Measurements from ENCODE around the gene KNG1. TPM values are rescaled to one million over a fixed set of nuclear protein-coding genes. Genes with fewer than 3 reads are reported as not detected.
"Not testable (repeated sequence)": the region's sequence is repeated elsewhere in the genome, so short reads cannot be mapped to it uniquely, and the experiment has no call there.

KNG1 gene
- total RNA-seq, 1 donor from 2014 or later = not detected

DNA sequence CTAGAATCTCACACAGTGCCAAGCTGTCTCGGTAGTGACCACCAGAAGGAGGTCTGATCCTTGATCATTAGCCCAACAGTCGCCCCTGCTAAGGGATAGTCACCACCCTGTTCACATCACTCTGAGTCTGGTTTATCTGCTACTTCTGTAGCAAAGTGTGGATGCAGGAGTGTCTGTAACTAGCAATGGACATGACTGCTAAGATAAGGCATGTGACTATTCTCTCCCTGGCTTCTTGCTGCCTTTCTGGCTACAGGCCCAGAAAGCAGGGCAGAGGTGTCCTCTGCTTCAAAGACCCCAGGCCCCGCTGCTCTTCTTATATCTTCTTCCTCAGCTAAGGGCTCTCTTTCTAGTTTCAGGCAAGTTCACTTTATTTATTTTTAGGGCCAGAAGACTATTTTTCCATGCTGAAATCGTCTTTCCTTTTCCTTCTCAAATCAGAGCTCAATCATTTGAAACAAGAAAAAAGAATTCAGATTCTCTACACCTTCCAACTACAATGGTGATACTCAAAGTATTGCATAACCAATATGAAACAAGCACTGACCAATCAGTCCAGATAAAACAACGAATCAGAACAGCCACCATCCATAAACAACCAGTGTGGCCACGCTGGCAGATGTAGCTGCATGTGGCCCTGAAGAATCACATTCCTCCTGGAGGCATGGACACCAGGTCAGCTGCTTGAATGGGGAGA lies 8.0 kb upstream of the KNG1 start:
- no peak for DNase-seq (ENCODE audit: extremely low read depth, low read depth, low spot score)

DNA sequence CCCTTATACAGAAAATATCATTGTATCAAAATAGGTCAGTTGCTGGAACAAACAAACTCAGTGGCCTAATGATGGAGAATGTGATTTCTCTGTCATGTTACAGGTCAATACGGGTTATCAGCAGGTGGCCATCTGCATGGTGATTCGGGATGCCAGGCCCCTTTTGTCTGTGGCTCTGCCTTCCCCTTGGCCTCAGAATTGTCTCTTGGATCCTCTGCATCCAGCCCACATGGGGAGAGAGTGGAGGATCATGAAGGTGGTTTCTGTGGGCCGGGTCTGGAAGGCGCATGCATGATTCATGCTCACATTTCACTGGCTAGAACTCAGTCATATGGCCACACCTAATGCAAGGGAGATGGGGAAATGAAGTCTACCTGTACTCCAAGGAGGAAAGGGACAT lies 6.5 kb upstream of the KNG1 start:
- not testable (repeated sequence) for DNase-seq (ENCODE audit: extremely low read depth, low read depth, low spot score)

DNA sequence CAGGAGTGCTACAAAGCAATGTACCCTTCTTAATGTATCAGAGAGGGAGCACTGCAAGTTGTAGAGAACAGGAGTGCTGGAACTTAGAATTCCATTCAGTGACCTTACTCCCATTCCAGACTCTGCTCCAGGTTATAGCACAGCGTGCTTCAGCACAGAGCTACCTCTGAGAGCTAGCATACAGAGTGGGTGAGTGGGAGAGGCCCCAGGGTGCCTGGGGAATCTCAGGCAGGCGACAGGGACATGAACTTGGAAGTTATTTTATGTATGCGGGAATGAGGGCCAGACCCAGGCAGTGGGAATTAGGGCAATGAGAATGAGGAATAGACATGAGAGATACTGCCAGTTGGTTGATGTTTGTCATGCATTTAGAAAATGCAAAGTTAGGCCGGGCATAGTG lies 3.7 kb upstream of the KNG1 start:
- DNase-seq (ENCODE audit: extremely low read depth, low read depth, low spot score) = no peak

DNA sequence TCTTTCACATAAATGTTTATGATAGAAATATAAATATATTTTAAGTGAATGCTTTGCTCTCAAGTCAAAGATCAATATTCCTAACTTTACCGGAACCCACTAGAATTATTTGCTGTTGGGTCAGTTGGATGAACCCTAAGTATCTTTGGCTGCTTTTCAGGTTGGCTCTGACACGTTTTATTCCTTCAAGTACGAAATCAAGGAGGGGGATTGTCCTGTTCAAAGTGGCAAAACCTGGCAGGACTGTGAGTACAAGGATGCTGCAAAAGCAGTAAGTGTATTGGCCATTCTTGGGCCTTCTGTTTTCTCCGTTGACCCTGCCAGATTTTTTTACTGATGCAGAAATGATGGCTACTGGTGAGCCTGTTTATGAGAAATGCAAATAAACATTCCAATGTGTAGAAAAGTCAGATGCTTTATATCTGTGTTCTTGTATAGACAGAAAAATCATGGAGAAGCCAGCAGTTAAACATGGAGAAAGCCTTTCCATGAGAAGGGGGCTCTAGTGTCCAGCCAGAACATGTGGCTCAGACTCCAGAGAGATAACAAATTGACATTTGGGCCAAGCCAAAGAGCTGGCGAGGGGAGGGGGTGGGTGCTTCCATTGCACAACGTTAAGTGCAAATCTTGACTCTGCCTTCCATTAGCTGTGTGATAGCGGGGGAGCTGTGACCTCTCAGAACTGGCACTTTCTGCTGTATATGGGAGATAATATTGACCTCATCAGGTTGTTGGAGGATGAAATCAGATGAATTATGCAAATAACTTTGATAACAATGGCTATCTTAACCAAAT lies 3.0 kb downstream of the KNG1 start:
- DNase-seq (ENCODE audit: extremely low read depth, low read depth, low spot score) = no peak

DNA sequence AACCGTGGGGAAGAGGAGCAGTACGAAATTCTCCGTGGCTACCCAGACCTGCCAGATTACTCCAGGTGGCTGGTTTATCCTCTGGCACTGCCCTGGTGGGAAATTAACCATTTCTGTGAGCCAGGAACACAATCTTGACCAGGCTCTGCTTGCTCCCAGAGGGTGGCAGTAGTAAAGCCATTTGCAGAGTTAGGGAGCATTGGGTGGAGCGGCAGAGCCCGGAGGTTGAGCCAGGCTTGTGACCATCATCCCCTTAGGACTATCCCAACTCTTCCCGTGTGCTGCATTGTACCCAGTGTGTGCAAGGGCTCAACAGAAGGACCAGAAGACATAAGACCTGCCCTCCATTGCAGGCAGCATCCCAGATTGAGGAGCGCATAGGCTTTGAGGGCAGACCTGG lies 5.3 kb downstream of the KNG1 start:
- DNase-seq (ENCODE audit: extremely low read depth, low read depth, low spot score) = no peak

DNA sequence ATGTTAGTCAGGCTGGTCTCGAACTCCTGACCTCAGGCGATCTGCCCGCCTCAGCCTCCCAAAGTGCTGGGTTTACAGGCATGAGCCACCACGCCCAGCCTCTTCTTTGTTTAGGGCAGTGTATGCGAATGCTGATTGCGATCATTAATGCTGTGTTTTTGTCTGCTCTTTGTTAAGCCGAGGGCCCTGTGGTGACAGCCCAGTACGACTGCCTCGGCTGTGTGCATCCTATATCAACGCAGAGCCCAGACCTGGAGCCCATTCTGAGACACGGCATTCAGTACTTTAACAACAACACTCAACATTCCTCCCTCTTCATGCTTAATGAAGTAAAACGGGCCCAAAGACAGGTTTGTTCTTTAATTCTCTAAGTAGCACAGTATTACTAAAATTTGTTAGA lies 7.8 kb downstream of the KNG1 start:
- no peak for DNase-seq (ENCODE audit: extremely low read depth, low read depth, low spot score)

DNA sequence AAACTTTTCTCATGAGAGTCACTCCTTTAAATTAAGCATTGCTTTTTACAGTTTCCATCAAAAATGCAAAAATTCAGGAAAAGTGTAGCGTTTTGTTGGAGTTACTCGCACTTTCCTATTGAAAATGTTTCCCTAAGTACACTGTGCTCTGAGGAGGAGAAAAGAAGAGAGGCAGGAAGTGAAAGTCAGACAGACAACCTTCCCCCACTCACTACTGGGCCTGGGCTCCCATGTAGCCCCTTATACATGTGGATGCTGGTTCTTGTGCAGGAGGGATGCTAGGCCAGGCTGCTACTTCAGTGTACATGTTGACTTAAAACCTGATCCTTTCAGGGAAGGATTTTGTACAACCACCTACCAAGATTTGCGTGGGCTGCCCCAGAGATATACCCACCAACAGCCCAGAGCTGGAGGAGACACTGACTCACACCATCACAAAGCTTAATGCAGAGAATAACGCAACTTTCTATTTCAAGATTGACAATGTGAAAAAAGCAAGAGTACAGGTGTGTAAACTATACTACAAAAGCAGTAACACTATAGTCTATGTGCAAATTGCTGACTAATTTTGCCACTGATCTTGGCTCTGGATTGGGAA lies 15.1 kb downstream of the KNG1 start:
- DNase-seq (ENCODE audit: extremely low read depth, low read depth, low spot score) = no peak

DNA sequence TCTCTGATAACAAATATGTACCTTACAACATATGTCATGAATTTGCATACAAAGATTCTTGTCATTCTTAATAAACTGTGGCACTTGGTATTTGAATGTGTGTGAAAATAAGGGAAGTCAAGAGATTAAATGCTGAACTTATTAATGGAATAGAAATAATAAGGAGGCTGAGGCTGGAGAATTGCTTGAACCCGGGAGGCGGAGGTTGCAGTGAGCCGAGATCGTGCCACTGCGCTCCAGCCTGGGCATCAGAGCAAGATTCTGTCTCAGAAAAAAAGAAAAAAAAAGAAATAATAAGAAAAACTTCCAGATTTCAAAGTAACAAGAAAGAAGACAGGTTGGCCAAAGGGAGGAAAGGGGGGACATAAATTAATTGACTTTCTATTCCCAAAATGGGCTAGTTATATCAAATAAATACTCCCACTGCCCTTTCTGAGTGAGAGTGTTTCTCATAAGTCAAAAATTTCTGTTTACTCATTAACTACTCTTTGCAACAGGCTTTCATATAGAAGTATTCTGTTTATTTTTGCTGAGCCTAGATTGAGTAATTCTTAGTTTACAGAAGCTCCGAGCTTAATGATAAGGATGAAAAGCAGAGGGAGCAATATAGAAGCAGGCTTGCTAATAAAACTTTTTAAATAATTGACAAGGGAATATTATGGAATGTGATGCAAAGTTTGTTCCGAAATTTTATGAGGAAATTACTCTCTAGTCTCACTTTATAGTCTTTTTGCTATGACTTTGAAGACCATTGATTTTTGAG lies 25.6 kb downstream of the KNG1 start:
- no peak for DNase-seq (ENCODE audit: extremely low read depth, low read depth, low spot score)

DNA sequence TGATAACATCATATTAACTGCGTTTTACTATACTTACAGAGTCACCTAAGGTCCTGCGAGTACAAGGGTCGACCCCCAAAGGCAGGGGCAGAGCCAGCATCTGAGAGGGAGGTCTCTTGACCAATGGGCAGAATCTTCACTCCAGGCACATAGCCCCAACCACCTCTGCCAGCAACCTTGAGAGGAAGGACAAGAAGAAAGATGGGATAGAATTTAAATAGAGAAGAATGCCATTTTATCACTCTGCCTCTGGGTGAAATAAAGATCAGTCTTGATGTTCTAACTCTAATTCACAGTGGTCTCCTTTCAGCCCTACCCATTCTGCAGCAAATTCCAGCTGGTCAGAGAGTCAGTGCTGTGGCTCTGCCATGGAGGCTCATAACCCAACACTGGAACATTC lies 26.5 kb downstream of the KNG1 start:
- no peak for DNase-seq (ENCODE audit: extremely low read depth, low read depth, low spot score)

DNA sequence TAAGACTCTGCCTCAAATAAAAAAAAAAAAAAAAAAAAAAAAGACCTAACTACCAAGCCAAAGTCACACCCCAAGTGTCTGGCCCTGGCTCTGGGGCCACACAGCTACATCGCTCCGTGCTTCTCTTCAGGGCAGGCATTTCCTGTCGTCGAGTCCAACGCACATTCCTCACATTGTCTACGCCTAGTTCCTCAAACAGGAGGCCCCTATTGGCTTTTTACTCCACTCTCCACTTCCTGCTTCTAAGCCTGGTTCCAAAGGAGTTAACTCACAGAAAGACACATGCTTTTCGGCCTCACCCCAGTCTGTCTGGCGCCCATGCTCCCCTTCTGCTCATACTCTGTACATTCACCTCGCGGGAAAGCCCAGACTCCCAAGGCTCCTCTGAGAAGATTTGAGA lies 28.8 kb downstream of the KNG1 start:
- DNase-seq (ENCODE audit: extremely low read depth, low read depth, low spot score) = peak; percentile 50

DNA sequence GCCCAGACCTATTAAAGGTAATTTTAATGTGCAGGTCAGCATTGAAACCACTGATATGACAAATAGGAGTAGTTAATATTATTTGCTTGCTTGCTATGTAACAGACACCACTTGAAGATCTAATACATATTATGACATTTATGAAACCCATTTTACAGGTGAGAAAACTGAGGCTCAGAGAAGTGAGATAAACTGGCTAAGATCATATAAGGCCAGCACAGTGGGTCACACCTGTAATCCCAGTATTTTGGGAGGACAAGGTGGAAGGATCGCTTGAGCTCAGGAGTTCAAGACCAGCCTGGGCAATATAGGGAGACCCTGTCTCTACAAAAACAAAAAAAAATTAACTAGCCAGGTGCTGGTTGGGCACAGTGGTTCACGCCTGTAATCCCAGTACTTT lies 33.2 kb downstream of the KNG1 start:
- DNase-seq (ENCODE audit: extremely low read depth, low read depth, low spot score) = no peak

DNA sequence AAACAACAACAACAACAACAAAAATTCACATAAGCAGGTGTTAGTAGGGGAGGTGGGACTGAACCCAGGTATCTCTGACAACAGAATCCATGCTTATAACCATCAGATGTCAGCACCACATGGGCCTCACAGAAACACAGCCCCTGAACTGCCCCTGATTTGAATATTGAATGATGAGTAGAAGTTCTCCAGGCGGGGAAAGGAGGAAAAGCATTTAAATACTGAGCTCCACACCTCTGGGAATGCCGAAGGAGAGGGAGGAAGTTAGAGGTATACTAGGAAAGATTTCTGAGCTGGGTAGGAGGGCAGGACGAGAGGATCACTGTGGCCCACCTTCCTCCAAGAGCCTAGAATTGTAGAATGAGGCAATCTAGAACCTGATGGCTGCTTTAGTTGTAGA lies 34.3 kb downstream of the KNG1 start:
- no peak for DNase-seq (ENCODE audit: extremely low read depth, low read depth, low spot score)

DNA sequence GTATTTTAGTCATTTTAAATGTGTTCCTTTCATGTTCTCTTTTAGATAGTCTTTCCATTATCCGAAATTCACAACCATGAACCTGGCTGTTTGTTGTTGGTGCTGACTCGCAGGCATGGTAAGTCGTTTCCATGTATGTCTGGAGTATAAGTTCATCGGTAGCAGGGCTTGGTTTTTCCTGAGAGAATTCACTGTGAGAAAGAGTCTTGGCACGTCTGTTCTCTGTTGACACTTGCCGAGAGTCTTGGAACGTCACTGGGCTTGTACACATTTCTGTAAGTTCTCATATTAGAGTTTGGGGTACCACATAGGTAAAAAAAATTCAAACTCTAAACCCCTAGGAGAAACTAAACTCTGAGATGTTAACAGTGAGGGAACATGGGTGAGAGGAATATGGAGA lies 36.8 kb downstream of the KNG1 start:
- DNase-seq (ENCODE audit: extremely low read depth, low read depth, low spot score) = no peak

DNA sequence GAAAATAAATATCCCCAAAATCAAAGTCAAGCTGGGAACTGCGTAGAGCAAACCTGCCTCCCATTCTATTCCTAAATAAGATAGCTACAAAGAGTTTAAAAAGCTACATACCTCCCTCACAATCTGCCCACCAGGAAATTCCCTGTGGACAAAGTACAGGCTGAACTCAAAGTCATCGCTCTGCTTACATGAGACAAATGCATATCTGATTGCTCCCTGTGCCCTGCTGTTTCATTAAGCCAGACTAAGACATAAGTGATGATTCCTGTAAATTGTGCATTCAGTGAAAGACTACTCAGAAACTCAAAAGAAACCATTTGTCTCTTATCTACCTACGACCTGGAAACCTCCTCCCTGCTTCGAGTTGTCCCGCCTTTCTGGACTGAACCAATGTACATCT lies 37.7 kb downstream of the KNG1 start:
- DNase-seq (ENCODE audit: extremely low read depth, low read depth, low spot score) = no peak

DNA sequence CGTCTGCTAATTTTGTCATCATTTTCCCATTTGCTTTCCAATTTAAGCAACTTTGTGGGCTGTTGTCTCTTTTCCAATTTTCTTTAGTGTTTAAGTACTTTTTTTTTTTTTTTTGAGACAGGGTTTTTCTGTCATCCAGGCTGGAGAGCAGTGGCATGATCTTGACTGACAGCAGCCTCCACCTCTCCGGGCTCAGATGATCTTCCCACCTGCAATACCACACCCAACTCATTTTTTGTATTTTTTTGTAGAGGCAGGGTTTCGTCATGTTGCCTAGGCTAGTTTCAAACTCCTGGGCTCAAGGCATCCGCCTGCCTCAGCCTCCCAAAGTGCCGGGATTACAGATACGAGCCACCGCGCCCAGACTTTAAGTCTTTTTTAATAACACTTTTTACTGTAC lies 40.1 kb downstream of the KNG1 start:
- DNase-seq (ENCODE audit: extremely low read depth, low read depth, low spot score) = no peak

DNA sequence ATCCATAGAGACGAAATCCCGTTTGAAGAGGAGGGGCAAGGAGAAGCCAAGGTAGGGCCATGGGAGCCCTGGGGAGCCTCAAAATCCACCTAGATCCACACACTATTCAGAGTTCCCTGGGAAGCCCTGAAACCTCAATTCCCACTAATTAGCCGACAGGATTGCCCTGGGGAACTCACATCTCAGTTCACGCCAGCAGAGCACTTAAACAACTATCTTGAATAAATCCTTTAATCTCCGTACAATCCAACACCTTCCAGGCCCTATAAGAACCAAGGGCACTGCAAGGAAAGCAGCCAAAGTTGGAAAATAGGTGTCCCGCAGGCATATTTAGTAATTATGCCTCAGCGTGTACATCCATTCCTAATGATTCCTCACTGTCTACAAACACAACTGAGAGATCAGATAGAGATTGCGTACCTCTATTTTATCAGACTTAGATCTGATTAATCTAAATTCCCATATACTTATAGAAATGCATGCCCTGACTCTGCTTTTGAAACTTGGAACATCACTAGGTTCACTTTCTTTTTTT lies 40.6 kb downstream of the KNG1 start:
- DNase-seq (ENCODE audit: extremely low read depth, low read depth, low spot score) = no peak

DNA sequence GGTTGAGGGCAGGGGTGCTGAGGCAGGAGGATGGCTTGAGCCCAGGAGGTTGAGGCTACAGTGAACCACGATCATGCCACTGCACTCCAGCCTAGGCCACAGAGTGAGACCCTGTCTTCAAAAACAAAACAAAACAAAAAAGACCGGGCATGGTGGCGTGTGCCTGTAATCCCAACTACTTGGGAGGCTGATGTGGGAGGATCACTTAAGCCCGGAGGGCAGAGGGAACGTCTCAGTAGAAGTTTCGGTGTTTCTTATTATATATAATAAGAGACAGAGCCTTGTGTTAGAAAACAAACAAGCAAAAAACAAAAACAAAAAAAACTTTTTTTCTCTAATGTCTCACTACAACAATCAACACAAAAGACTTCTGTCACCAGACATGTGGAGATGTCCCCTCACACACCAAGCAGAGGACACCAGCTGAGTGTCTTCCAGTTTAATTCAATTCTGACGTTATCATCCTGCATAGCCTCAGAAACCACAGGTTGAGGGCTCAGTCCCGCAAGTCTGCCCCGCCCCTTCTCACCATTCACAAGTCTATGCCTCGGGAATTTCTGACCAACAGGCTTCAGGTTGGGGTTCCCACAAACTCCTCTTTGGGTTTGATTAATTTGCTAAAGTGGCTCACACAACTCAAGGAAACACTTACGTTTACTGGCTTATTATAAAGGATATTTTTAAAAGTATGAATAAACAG lies 42.2 kb downstream of the KNG1 start:
- no peak for DNase-seq (ENCODE audit: extremely low read depth, low read depth, low spot score)

DNA sequence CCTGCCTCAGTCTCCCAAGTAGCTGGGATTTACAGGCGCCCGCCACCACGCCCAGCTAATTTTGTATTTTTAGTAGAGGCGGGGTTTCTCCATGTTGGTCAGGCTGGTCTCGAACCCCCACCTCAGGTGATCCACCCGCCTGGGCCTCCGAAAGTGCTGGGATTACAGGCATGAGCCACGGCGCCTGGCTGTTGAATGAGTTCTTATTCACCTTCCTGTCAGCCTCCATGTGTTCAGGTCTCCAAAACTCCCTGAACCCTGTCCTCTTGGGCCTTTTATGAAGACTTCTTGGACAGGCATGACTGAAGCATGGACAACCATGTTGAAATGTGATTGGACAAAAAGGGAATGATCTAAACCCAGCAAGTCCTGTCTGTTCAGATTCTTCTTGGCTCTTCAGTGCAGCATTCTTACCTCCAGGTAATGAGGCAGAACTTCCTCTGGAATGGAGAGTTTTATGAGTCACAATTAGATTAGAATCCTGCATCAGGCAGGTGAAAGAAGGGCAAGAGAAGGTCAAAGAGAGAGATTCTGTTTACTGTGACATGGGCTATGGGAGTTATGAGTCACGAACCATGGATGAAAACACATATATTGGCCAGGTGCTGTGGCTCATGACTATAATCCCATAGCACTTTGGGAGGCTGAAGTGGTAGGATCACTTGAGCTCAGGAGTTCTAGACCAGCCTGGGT lies 43.1 kb downstream of the KNG1 start:
- no peak for DNase-seq (ENCODE audit: extremely low read depth, low read depth, low spot score)

DNA sequence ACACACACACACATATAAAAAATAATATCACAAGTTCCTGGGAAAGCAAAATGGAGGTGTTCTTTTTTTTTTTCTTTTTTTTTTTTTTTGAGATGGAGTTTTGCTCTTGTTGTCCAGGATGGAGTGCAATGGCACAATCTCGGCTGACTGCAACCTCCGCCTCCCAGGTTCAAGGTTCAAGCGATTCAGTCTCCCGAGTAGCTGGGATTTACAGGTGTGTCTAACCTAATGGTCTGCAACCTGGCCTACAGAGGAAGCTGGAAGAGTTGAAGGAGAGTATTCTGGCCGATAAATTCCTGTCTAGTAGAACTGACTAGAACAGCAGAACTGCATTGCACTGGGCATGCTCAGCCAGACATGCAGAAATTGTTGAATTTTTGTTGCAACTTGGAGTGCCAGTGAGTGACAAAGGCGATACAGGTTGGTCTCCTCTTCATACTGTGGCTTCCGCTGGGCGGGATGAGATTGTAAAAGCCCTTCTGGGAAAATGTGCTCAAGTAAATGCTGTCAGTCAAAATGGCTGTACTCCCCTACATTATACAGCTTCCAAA lies 43.8 kb downstream of the KNG1 start:
- no peak for DNase-seq (ENCODE audit: extremely low read depth, low read depth, low spot score)

DNA sequence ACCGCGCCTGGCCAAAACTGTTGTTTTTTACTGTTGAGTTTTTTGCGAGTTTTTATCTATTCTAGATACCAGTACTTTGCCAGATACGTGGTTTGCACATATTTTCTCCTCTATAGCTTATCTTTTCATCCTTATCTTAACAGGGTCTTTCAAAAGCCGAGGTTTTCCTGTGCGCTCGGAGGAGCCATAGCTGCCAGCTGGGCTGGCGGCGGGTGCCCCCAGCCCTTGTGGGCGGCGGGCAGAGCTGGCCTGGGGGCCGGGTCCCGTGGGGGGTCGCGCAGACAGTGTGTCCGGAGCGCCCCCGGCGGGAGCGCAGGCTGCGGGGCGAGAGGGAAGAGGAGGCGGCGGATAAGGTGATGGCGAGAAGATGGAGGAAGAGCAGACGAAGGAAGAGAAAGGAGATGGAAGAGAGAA lies 55.1 kb downstream of the KNG1 start:
- no peak for DNase-seq (ENCODE audit: extremely low read depth, low read depth, low spot score)
